Osteoblast (primary cell): Measurements from ENCODE around the gene S100A5. TPM values are rescaled to one million over a fixed set of nuclear protein-coding genes. Genes with fewer than 3 reads are reported as not detected.

Source experiments
- DNase-seq: peaks from one replicate; pipeline ENCODE4 v3.0.0; 2011; ENCODE audit warnings: low spot score, mixed read lengths; ENCODE audit not compliant: insufficient read length; ENCODE audit errors: missing footprints
- H2AFZ ChIP-seq: 2 replicates; pipeline ENCODE4 v1.6.0; 2011; ENCODE audit warnings: mild to moderate bottlenecking, low read length
- H3K27ac ChIP-seq: 2 replicates; pipeline ENCODE4 v1.5.1; 2011; ENCODE audit warnings: mild to moderate bottlenecking, low read depth, low read length, moderate library complexity
- H3K27me3 ChIP-seq: 2 replicates; pipeline ENCODE4 v1.6.0; 2012; ENCODE audit warnings: mild to moderate bottlenecking, control low read depth, inconsistent platforms, low read length, moderate library complexity; ENCODE audit not compliant: insufficient read depth
- H3K36me3 ChIP-seq: 2 replicates; pipeline ENCODE4 v1.5.1; 2011; ENCODE audit warnings: mild to moderate bottlenecking, low read length, control low read depth, moderate library complexity; ENCODE audit not compliant: insufficient read depth
- H3K4me1 ChIP-seq: 2 replicates; pipeline ENCODE4 v1.5.1; 2011; ENCODE audit warnings: mild to moderate bottlenecking, low read length, control low read depth, moderate library complexity; ENCODE audit not compliant: insufficient read depth
- H3K4me2 ChIP-seq: 2 replicates; pipeline ENCODE4 v1.6.0; 2011; ENCODE audit warnings: mild to moderate bottlenecking, low read length; ENCODE audit not compliant: insufficient read depth
- H3K4me3 ChIP-seq: fragments of 200-600 bp; sonication (generic); 3 replicates; pipeline ENCODE4 v1.5.1; 2012; ENCODE audit warnings: mild to moderate bottlenecking, low read length, inconsistent platforms; ENCODE audit not compliant: insufficient read depth
- H3K79me2 ChIP-seq: 2 replicates; pipeline ENCODE4 v1.6.0; 2012; ENCODE audit warnings: mild to moderate bottlenecking, low read length, control low read depth, inconsistent platforms; ENCODE audit not compliant: insufficient read depth
- H3K9me3 ChIP-seq: 2 replicates; pipeline ENCODE4 v1.5.1; 2011; ENCODE audit warnings: low read depth, low read length, control low read depth
- H4K20me1 ChIP-seq: 2 replicates; pipeline ENCODE4 v1.6.0; 2012; ENCODE audit warnings: mild to moderate bottlenecking, low read length, control low read depth; ENCODE audit not compliant: insufficient read depth
- CTCF ChIP-seq: IDR thresholded peaks from 2 replicates; pipeline ENCODE4 v1.5.1; 2011; ENCODE audit warnings: mild to moderate bottlenecking, low read depth, low read length, moderate library complexity; ENCODE audit errors: extremely low read depth
- total RNA-seq: library from RNA; depleted of rRNA; stranded (reverse); fragments of >200 nt; gene quantifications from 2 replicates; pipeline ENCODE4 v1.2.3, GENCODE V29; 2012

S100A5 gene
- total RNA-seq, 1 donor, result not detected

GRCh38 chr1:153546371-153546770, 5.6 kb upstream of the S100A5 start:
- no peak overlapping the region for H3K27ac ChIP-seq
- no peak for DNase-seq
- no peak overlapping the region for H2AFZ ChIP-seq
- H4K20me1 ChIP-seq, result no peaks in the 10 kb centered on the region
- H3K4me1 ChIP-seq, result peaks cover 50% of the 10 kb centered on the region
- TF ChIP-seq CTCF, result no peak
- no peaks in the 10 kb centered on the region for H3K79me2 ChIP-seq
- no peaks in the 10 kb centered on the region for H3K36me3 ChIP-seq
- no peak overlapping the region for H3K4me3 ChIP-seq
- no peaks in the 10 kb centered on the region for H3K9me3 ChIP-seq
- no peaks in the 10 kb centered on the region for H3K27me3 ChIP-seq
- no peak overlapping the region for H3K4me2 ChIP-seq

GRCh38 chr1:153545067-153546055, 4.6 kb upstream of the S100A5 start, which contains the start of gene S100A4:
S100A4 (minus strand) TSS chr1:153545806; CDS start chr1:153544794, 1,012 bp downstream.
- H2AFZ ChIP-seq, result peak within 1 kb of the TSS; percentile 61
- peak; percentile 93 for DNase-seq
- no peaks in the 10 kb centered on the region for H4K20me1 ChIP-seq
- H3K4me2 ChIP-seq, result peak within 1 kb of the TSS; percentile 54
- H3K27me3 ChIP-seq, result no peaks in the 10 kb centered on the region
- H3K9me3 ChIP-seq, result no peaks in the 10 kb centered on the region
- no peaks in the 10 kb centered on the region for H3K79me2 ChIP-seq
- H3K4me1 ChIP-seq, result peaks cover 53% of the 10 kb centered on the region
- H3K4me3 ChIP-seq, result no peak within 1 kb of the TSS
- peak within 1 kb of the TSS; percentile 21 for H3K27ac ChIP-seq
- no peak for TF ChIP-seq CTCF
- no peaks in the 10 kb centered on the region for H3K36me3 ChIP-seq

GRCh38 chr1:153544453-153545066, 3.8 kb upstream of the S100A5 start:
- H3K4me1 ChIP-seq, result peaks cover 47% of the 10 kb centered on the region

More at GRCh38 chr1:153544453-153545066, 3.8 kb upstream of the S100A5 start:
- no peaks in the 10 kb centered on the region for H4K20me1 ChIP-seq
- no peaks in the 10 kb centered on the region for H3K27me3 ChIP-seq
- DNase-seq, result peak; percentile 69
- no peak for TF ChIP-seq CTCF
- no peaks in the 10 kb centered on the region for H3K9me3 ChIP-seq
- no peaks in the 10 kb centered on the region for H3K36me3 ChIP-seq
- H3K4me3 ChIP-seq, result no peak overlapping the region
- H3K4me2 ChIP-seq, result no peak overlapping the region
- no peak overlapping the region for H3K27ac ChIP-seq
- H3K79me2 ChIP-seq, result no peaks in the 10 kb centered on the region
- peak overlapping the region; percentile 40 for H2AFZ ChIP-seq
